SK-N-SH (cell line): ENCODE data around the gene CHRM1.

ENCODE experiments used
- CTCF ChIP-seq: fragments of 200-600 bp; sonication (generic); IDR thresholded peaks from 2 replicates; pipeline ENCODE4 v1.6.1; 2017; ENCODE audit warnings: antibody characterized with exemption, mild to moderate bottlenecking, moderate library complexity
- EP300 ChIP-seq, 2 experiments: IDR thresholded peaks; 2 replicates each; pipeline versions ENCODE4 v1.4.0 to v1.6.1; 2012; ENCODE audit warnings: borderline replicate concordance in 1 of 2, low read depth in 1 of 2, low read length in 1 of 2
- FOXM1 ChIP-seq: IDR thresholded peaks from 2 replicates; pipeline ENCODE4 v1.4.0; 2012; ENCODE audit warnings: low read depth, mild to moderate bottlenecking
- IRF3 ChIP-seq: fragments of 150-350 bp; IDR thresholded peaks from 2 replicates; pipeline ENCODE4 v1.6.1; 2016; ENCODE audit warnings: mild to moderate bottlenecking, low read depth, low read length
- NFIC ChIP-seq: IDR thresholded peaks from 2 replicates; pipeline ENCODE4 v1.4.0; 2012; ENCODE audit warnings: borderline replicate concordance
- USF1 ChIP-seq: IDR thresholded peaks from 2 replicates; pipeline ENCODE4 v1.4.0; 2012; ENCODE audit warnings: low read depth, borderline replicate concordance
- YY1 ChIP-seq: IDR thresholded peaks from 2 replicates; pipeline ENCODE4 v1.4.0; 2012; ENCODE audit warnings: low read depth, mild to moderate bottlenecking

- TF ChIP-seq CTCF, result no peak
- TF ChIP-seq EP300 (IDR thresholded peaks at IDR 0.05; ENCODE audit: borderline replicate concordance in 1 of 2, low read depth in 1 of 2, low read length in 1 of 2), result no peak
- TF ChIP-seq FOXM1, result no peak
- TF ChIP-seq USF1, result no peak
- TF ChIP-seq NFIC, result no peak
- no peak for TF ChIP-seq YY1
- TF ChIP-seq IRF3, result no peak
These were observed 38.2 kb downstream of the CHRM1 start for GRCh38 chr11:62882788-62883501.
